GM18511 (cell line): Measurements from ENCODE around the gene TAF5L.

Experiments used
- ATAC-seq: cut with Tn5 transposase; IDR thresholded peaks from one replicate; pipeline ENCODE4 v1.9.1; 2021; ENCODE audit warnings: mild to moderate bottlenecking, moderate library complexity; ENCODE audit not compliant: unreplicated experiment

The TAF5L gene

GRCh38 chr1:229625915-229626831 is at the start of gene TAF5L, which contains the start of gene URB2:
TSS of gene TAF5L (minus strand) at chr1:229626122. CDS start at chr1:229614482, 11,640 bp downstream.
TSS of gene URB2 (plus strand) at chr1:229626247. CDS start at chr1:229627634, 1,387 bp downstream.
- ATAC-seq = peak; percentile 87

DNA sequence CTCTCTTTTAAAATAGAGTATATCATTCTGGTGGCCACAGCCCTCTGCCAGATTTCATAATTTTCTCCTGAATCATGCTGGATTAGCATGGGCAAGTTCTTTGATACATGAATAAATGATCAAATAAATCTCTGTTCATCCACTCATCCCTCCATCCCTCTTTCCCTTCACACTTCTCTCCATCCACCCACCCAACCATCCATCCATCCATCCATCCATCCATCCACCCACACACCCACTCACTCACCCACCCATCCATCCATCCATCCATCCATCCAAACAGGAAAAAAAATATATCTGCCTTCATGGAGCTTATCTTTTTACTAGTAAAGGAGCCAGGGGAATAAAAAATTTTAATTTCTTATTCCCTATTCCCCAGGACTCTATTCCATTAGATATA is 49.5 kb upstream of the TAF5L start:
- no peak for ATAC-seq

DNA sequence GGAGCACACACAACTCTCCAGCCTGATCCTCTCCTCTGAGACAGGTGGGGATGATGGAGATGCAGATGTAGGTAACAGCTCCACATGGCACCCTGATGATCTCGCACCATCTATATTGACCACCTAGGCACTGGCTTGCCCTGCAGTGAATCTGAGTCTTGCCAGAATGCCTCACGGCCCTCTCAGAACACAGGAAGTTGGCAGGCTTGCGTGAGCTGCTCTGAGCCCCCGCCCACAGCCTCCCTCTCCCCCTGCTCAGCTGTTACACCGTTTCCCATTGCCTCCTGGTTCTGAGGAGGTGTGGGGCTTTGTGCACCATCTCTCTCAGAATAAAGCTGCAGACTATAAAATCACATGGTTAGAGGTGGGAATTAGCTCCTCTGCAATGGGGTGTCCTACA is 48.1 kb upstream of the TAF5L start:
- no peak for ATAC-seq

GRCh38 chr1:229672246-229672645 is 46.3 kb upstream of the TAF5L start:
- ATAC-seq = no peak

GRCh38 chr1:229671310-229671709 is 45.4 kb upstream of the TAF5L start:
- no peak for ATAC-seq

DNA sequence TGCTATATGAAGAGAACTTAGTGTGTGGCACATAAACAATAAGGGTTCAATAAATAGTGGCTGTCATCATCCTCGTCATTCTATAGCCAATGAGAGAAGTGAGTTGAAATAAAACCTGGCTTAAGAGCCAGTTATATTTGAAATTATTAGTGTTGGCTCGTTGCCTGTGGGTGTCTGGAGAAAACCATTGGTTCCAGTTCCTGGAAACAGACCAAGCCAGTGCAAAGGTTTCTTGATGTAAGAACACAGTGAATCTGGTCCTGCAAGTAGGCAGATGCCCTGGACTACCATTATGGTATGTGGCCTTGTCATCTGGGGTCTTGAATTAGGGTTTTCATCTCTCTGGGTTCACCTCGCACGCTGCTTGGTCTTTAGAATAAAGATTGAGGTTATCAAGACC is 43.4 kb upstream of the TAF5L start:
- no peak for ATAC-seq

- ATAC-seq = no peak
These were observed 40.7 kb upstream of the TAF5L start for GRCh38 chr1:229666585-229666984.

DNA sequence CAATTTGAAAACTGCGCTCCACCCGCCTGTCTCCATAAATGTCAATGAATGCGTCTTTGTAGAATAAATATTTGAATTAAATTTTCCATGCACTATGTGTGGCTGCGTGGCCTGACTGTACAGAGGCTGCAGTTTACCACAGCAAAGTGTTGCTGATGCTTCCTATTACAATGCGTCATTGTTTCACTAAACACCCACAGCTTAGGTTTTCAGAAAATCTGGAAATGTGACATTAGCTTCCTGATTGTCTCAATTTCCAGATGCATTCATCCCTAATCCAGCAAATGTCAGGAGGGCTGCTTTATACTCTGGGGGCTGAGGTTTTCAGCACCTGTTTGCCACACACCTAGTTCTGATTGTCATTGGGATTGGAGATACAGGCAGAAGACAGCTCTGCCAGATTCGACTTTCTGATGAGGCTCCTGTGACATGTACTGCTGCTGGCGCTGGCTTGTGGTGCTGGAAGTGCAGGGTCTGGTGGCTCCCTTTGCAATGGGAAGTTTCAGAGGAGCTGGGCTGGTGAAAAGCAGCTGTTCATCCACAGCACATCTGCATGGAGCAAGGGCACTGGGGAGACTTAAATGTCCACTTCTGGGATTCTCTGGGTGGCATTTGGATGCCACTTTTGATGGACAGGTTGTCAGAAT is 40.1 kb upstream of the TAF5L start:
- no peak for ATAC-seq

DNA sequence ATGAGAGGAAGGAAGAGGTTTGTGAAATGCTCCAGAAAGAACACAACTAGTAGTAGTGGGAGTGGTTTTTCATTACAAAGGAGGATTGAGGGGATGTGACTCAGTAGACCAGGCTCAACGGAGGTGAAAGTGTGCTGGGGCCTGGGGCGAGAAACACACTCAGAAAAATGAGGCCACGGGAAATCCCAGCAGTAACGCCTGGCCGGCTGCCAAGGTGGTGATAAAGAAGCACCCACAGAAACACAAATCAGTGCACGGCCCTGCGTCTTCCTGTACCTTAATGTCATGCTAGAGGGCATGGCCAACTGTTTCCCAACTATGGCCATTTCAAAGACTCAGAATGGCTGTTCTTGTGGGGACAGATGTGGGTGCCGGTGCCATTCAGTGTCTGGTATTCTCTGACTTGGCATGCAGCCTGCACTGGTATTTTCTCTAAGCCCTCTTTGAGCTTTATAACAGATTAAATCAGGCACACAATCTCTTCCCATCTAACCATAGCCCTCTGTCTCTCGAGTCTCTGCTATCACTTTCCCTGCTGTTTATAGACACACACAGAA is 38.3 kb upstream of the TAF5L start:
- ATAC-seq = peak; percentile 66

- no peak for ATAC-seq
These were observed 36.0 kb upstream of the TAF5L start for GRCh38 chr1:229661897-229662296.

DNA sequence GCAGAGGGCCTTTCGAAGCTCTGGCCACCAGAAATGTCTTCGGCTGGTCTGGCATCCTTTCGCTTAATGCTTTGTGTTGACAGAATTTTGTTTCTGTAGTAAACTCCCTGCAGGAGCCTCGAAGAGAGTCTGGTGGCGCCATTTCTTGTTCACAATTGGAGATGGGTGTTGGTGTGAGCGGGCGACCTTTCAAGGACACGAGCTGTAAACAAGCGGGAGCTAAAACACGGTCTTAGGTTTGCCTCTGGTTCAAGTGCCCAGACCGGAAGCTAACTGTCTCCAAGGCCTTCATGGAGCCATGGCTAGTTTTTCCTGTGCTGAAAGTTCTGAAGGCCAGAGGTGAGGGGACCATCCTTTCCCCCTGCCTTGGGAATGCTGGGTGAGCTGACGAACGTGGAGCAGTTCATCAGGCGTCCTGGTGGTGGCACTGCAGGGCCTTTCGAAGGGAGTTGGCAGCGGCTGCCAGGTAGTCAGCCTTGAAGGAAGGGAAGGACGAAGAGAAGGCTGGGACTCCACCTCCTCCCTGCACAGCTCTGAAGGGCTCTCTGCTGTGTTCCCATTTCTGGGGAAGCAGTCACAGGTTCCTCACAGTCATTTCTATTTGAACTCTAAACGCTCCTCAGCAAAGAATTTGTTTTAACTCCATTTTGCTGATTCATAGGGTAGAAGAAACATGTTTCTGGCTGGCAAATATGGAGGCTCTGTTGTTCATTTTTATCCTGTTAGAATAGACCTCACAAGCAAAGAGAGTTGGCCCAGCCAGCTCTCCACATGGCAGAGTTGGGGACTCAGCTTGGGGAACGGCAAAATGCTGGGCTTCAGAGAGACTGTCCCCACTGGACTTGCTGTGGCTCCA is 35.3 kb upstream of the TAF5L start:
- ATAC-seq = peak; percentile 80

DNA sequence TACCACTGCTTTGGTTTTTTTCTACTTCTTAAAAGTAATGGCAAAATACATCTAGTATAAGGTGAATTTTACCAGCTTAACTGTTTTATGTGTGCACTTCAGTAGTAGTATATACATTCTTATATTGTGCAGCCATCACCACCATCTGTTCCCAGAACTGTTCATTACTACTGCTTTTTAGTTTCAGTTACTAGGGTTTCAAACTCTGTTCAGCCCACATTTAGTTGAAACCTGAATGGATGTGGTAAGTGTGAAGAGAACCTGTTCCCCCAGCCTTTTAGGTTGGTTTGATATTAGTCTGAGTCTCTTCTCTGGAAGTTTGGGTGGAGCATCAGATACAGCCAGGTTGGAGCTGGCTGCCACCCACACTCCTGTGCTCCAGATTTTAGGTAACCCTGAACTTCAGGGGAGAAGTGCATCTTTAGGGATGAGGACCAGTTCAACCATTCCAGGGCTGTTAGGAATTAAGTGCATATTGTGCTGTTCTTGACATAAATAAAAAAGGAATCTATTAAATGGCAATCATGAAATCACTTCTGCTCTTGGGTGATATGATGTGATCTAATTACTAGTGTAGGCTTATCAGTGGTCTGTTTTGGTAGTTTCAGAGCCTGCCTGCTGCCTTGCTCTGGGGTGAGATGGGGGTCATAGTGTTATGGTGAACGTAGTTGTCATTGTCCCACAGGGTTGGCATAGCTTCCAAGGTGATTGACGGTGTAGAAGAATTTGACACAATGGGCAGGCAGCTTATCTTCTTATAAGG is 32.3 kb upstream of the TAF5L start:
- ATAC-seq = no peak

- ATAC-seq = no peak
These were observed 29.9 kb upstream of the TAF5L start for GRCh38 chr1:229655781-229656180.

DNA sequence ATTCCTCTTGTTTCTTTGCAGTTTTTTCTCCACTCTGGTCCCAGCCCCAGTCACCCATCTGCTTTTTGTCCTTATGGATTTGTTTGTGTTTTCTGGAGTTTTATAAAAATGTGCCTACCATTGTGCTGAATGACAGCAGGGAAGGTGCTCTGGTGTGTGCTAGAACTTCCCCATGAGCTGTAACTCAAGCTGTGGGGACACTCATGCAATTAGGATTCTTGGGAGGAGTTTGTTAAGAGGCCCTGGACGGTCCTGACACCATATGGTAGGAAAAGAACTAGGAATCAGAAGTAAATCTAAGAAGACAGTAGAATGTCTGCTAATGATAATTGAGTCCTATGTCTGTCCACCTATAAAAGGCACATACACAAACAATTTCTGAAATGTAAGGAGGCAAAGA is 27.5 kb upstream of the TAF5L start:
- ATAC-seq = no peak

DNA sequence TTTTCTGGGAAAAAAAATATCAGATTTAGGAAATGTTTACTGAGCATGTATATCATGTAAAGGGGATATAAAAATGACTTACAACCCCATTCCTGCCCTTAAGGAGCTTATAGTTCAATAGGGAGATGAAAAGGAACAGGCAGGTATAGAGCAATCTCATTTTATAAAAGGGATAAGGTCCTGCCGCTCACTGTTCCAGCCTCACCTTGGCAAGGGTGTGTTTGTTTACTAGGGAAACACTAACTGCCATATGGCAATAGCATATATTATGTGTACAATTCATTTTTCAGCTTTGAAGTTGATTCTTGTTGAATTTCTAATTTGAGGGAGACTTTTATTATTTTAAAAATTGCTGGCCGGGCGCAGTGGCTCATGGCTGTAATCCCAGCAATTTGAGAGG is 25.6 kb upstream of the TAF5L start:
- ATAC-seq = no peak

DNA sequence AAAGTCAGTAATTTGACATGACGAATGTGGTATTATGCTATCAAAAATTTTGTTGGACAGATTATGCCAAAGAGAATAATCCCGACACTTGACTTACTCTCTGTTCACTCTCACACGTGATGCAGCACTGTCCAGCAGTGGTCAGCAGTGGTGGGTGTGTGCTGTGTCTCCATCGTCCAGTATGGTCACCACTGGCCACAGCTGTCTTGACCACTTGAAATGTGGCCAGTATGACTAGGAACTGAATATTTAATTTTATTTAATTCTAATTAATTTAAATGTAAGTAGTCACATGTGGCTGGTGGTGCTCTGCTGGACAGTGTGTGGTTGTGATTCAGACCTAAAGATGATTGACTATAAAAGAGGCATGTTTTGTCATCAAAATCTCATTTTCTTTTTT is 24.1 kb upstream of the TAF5L start:
- no peak for ATAC-seq

GRCh38 chr1:229648406-229648805 is 22.5 kb upstream of the TAF5L start:
- no peak for ATAC-seq

DNA sequence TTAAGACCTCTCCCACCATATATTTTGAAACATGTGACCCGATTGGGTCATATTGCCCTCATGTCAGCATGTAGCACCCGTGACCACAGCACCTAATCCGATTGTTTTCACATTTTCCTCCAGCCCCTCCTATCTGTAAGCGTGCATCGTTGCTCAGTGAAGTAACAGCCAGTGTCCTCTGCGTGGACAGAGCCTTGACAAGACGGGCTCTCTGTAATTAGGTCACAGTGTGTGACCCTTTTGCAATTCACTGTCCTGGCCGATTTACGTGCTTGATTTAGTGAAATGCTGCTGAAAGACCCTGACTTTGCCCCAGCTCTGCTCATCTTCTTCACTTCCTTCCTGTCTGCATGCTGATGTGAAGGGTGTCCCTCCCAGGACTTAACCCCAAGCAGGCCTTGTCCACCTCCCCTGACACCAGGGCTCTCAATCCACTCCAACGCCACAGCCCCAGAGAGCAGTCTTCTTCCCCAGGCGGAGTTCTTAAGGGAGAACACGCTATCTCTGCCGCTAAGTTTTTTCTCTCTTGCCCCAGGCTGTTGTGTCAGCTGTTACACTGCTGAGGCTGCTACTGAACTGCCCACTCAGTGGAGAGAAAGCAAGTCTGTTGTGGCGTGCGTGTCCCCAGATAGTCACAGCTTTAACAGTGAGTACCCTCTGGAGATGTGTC is 19.5 kb upstream of the TAF5L start:
- no peak for ATAC-seq

- ATAC-seq = peak; percentile 65
These were observed 18.2 kb upstream of the TAF5L start for GRCh38 chr1:229643996-229644745.
